OCI-LY1 (cell line): ENCODE data around the gene CREB3L2.

ENCODE experiments used
- H2AFZ ChIP-seq: fragments of 200-600 bp; sonication (generic), shearing (Covaris generic); 2 replicates; pipeline ENCODE4 v1.6.0; 2014; ENCODE audit warnings: antibody characterized with exemption, mild to moderate bottlenecking, low read length
- H3F3A ChIP-seq: fragments of 200-600 bp; sonication (generic), shearing (Covaris generic); 2 replicates; pipeline ENCODE4 v1.6.0; 2014; ENCODE audit warnings: mild to moderate bottlenecking, antibody characterized with exemption, low read length, moderate library complexity; ENCODE audit not compliant: insufficient read depth
- H3K27ac ChIP-seq: fragments of 200-600 bp; sonication (generic); 2 replicates; pipeline ENCODE4 v1.5.1; 2014; ENCODE audit warnings: low read length, mixed run types, mild to moderate bottlenecking, low read depth; ENCODE audit not compliant: poor library complexity, severe bottlenecking
- H3K27me3 ChIP-seq: fragments of 200-600 bp; sonication (generic); 2 replicates; pipeline ENCODE4 v1.6.0; 2014; ENCODE audit warnings: antibody characterized with exemption, mild to moderate bottlenecking, low read length, moderate library complexity; ENCODE audit not compliant: insufficient read depth
- H3K36me3 ChIP-seq: fragments of 200-600 bp; sonication (generic); 2 replicates; pipeline ENCODE4 v1.6.1; 2014; ENCODE audit warnings: mild to moderate bottlenecking, antibody characterized with exemption, low read length, moderate library complexity, mixed read lengths; ENCODE audit not compliant: insufficient read depth
- H3K4me1 ChIP-seq: fragments of 200-600 bp; sonication (generic); 2 replicates; pipeline ENCODE4 v1.5.1; 2014; ENCODE audit warnings: mild to moderate bottlenecking, low read length, moderate library complexity; ENCODE audit not compliant: insufficient read depth, severe bottlenecking
- H3K4me2 ChIP-seq: fragments of 200-600 bp; sonication (generic), shearing (Covaris generic); 2 replicates; pipeline ENCODE4 v1.6.1; 2014; ENCODE audit warnings: low read length
- H3K4me3 ChIP-seq: fragments of 200-600 bp; sonication (generic); 2 replicates; pipeline ENCODE4 v1.5.1; 2014; ENCODE audit warnings: low read length, low read depth, mild to moderate bottlenecking, mixed read lengths; ENCODE audit not compliant: poor library complexity, severe bottlenecking
- H3K79me2 ChIP-seq: fragments of 200-600 bp; shearing (Covaris generic); 2 replicates; pipeline ENCODE4 v1.6.1; 2016; ENCODE audit warnings: mixed run types, low read length, mixed read lengths; ENCODE audit not compliant: insufficient read depth
- H3K9ac ChIP-seq: fragments of 200-600 bp; sonication (generic), shearing (Covaris generic); 2 replicates; pipeline ENCODE4 v1.6.1; 2014; ENCODE audit warnings: mild to moderate bottlenecking, low read length, mixed read lengths
- H3K9me2 ChIP-seq: fragments of 200-600 bp; sonication (generic), shearing (Covaris generic); 2 replicates; pipeline ENCODE4 v1.6.1; 2014; ENCODE audit warnings: low read depth, mild to moderate bottlenecking, low read length, mixed read lengths
- H3K9me3 ChIP-seq: fragments of 200-600 bp; shearing (Covaris generic); 2 replicates; pipeline ENCODE4 v1.6.1; 2014; ENCODE audit warnings: low read length, mixed read lengths
- H4K20me1 ChIP-seq: fragments of 200-600 bp; sonication (generic), shearing (Covaris generic); 2 replicates; pipeline ENCODE4 v1.6.0; 2016; ENCODE audit warnings: mild to moderate bottlenecking, low read length; ENCODE audit not compliant: insufficient read depth
- EZH2 ChIP-seq: fragments of 200-600 bp; sonication (generic), shearing (Covaris generic); IDR thresholded peaks from 2 replicates; pipeline ENCODE4 v1.8.0; 2017; ENCODE audit warnings: borderline replicate concordance, mixed run types, mild to moderate bottlenecking, antibody characterized with exemption, low read length, moderate library complexity, mixed read lengths
- TF ChIP-seq, protein P1 (sequence below): fragments of 200-600 bp; sonication (generic), shearing (Covaris generic); IDR thresholded peaks from 2 replicates; pipeline ENCODE4 v1.5.1; 2017; ENCODE audit warnings: mild to moderate bottlenecking, antibody characterized with exemption, low read length, moderate library complexity, mixed read lengths

The CREB3L2 gene

GRCh38 chr7:137948845-137949330, 53.0 kb downstream of the CREB3L2 start:
- Histone ChIP-seq H3K4me3 (no peak overlapping the region), H3K9ac (no peak overlapping the region), H2AFZ (no peak overlapping the region), H3K4me2 (no peak overlapping the region), H3F3A (no peaks in the 10 kb centered on the region), H4K20me1 (no peaks in the 10 kb centered on the region), H3K36me3 (no peaks in the 10 kb centered on the region), H3K9me3 (no peaks in the 10 kb centered on the region), H3K27me3 (no peaks in the 10 kb centered on the region), H3K9me2 (no peaks in the 10 kb centered on the region), H3K79me2 (no peaks in the 10 kb centered on the region), H3K27ac (no peak overlapping the region), H3K4me1 (no peaks in the 10 kb centered on the region)
- no peak for TF ChIP-seq EZH2
- TF ChIP-seq, protein P1, sequence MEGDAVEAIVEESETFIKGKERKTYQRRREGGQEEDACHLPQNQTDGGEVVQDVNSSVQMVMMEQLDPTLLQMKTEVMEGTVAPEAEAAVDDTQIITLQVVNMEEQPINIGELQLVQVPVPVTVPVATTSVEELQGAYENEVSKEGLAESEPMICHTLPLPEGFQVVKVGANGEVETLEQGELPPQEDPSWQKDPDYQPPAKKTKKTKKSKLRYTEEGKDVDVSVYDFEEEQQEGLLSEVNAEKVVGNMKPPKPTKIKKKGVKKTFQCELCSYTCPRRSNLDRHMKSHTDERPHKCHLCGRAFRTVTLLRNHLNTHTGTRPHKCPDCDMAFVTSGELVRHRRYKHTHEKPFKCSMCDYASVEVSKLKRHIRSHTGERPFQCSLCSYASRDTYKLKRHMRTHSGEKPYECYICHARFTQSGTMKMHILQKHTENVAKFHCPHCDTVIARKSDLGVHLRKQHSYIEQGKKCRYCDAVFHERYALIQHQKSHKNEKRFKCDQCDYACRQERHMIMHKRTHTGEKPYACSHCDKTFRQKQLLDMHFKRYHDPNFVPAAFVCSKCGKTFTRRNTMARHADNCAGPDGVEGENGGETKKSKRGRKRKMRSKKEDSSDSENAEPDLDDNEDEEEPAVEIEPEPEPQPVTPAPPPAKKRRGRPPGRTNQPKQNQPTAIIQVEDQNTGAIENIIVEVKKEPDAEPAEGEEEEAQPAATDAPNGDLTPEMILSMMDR = no peak

DNA sequence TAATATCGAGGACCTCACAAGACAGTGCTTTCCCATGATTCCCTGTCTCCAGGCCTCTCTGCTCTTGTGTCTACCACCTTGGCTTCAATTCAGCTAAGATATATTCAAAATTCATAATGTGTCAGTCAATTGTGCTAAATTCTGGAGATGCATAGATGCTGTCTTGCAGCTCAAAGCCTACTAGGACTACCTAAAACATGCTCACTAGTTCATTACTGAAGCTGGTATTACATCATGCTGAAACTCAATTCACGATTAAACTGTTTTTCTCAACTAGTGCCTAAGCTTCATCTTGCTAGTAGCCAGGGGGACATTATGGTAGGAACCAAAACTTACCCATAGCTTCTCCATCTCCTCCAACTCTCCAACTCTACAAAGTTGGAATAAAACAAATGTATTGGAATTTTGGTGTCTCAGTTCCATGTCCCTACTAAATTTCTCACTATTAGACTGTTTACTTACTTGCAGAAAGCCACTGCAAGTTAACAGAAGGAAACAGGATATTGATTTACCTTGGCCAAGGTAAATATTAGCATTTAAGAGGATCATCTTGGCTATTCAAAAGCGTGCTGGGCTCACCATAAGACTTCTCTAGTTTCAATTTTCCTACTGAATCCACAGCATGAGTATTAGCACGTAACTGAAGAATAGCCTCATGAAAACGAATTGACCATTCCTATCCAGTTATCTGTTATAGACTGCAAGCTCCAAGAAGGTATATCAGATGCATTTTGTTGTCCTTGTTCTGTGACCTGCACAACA, 53.6 kb downstream of the CREB3L2 start:
- Histone ChIP-seq H3K4me3 (no peak overlapping the region), H3K79me2 (no peaks in the 10 kb centered on the region), H3K9ac (no peak overlapping the region), H2AFZ (no peak overlapping the region), H3K9me3 (no peaks in the 10 kb centered on the region), H3F3A (no peaks in the 10 kb centered on the region), H3K4me1 (no peaks in the 10 kb centered on the region), H3K9me2 (no peaks in the 10 kb centered on the region), H3K4me2 (no peak overlapping the region), H3K36me3 (no peaks in the 10 kb centered on the region), H4K20me1 (no peaks in the 10 kb centered on the region), H3K27ac (no peak overlapping the region), H3K27me3 (no peaks in the 10 kb centered on the region)
- no peak for TF ChIP-seq EZH2
- TF ChIP-seq, protein P1 = no peak

DNA sequence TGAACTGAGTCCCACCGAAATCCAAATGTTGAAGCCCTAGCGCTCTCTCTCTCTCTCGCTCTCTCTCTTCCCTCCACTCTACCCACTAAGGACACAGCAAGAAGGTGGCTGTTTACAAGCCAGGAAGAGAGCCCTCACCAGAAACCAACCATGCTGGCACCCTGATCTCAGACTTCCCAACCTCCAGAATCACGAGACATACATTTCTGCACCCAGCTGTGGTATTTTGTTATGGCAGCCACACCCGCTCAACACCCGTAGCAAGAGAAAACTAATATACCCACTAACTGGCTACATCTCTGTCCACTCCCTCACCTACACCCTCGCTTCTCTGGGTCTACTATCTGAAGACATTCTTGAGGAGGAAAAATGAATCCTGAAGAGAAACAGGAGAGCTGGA, 54.8 kb downstream of the CREB3L2 start:
- H4K20me1 ChIP-seq = no peaks in the 10 kb centered on the region
- no peak for TF ChIP-seq EZH2
- TF ChIP-seq, protein P1 = no peak

More for the DNA sequence above, 54.8 kb downstream of the CREB3L2 start:
- no peaks in the 10 kb centered on the region for H3K27me3 ChIP-seq
- no peak overlapping the region for H3K4me2 ChIP-seq
- no peaks in the 10 kb centered on the region for H3K36me3 ChIP-seq
- no peaks in the 10 kb centered on the region for H3K4me1 ChIP-seq
- no peaks in the 10 kb centered on the region for H3F3A ChIP-seq
- H3K4me3 ChIP-seq = no peak overlapping the region
- no peaks in the 10 kb centered on the region for H3K9me2 ChIP-seq
- H3K9me3 ChIP-seq = no peaks in the 10 kb centered on the region
- no peaks in the 10 kb centered on the region for H3K79me2 ChIP-seq
- H2AFZ ChIP-seq = no peak overlapping the region
- no peak overlapping the region for H3K9ac ChIP-seq
- H3K27ac ChIP-seq = no peak overlapping the region
